IPS-NIHi7 (cell line): Measurements from ENCODE around the gene GPR137B.
A peak's percentile ranks its signal among the peaks of the same experiment; 100 is the strongest.
"Not testable (repeated sequence)": the region's sequence is repeated elsewhere in the genome, so short reads cannot be mapped to it uniquely, and the experiment has no call there.

Source experiments
- DNase-seq: peaks from one replicate; pipeline ENCODE4 v3.0.0; 2012; ENCODE audit warnings: mixed read lengths; ENCODE audit errors: extremely low spot score

Gene GPR137B

GRCh38 chr1:236159704-236160539, 17.6 kb downstream of the GPR137B start:
- no peak for DNase-seq

DNA sequence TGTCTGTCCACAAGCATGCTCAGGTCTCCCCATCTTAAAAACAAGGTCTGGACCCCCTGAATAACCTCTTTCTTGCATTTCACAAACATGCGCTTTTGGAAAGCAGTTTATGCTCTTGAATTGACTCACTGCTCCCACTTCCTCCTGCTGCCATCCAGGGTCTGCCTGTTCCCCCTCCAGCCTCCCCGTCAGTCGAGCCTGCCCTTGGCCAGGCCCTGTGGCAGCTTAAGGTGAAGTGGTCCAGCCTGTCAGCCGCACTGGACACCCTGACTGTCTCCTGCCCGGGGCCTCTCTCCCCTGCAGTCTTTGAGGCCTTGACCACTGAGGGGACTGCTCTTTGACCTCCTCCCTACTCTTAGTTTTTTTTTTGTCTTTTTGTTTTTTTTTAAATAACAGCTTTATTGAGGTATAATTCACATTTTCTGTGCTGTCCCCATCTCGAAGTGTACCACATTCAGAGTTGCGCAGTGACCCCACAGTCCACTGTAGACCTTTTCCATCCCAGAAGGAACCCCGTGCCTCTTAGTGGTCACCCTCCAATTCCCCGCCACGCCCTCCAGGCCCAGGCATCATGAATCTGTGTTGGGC, 18.3 kb downstream of the GPR137B start:
- no peak for DNase-seq

GRCh38 chr1:236161230-236161629, 18.9 kb downstream of the GPR137B start:
- DNase-seq, result no peak

DNA sequence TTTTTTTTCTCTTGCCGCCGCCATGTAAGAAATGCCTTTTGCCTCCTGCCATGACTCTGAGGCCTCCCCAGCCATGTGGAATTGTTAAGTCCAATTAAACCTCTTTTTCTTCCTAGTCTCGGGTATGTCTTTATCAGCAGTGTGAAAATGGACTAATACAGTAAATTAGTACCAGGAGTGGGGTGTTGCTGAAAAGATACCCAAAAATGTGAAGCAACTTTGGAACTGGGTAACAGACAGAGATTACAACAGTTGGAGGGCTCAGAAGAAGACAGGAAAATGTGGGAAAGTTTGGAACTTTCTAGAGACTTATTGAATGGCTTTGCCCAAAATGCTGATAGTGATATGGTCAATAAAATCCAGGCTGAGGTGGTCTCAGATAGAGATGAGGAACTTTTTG, 19.4 kb downstream of the GPR137B start:
- not testable (repeated sequence) for DNase-seq

DNA sequence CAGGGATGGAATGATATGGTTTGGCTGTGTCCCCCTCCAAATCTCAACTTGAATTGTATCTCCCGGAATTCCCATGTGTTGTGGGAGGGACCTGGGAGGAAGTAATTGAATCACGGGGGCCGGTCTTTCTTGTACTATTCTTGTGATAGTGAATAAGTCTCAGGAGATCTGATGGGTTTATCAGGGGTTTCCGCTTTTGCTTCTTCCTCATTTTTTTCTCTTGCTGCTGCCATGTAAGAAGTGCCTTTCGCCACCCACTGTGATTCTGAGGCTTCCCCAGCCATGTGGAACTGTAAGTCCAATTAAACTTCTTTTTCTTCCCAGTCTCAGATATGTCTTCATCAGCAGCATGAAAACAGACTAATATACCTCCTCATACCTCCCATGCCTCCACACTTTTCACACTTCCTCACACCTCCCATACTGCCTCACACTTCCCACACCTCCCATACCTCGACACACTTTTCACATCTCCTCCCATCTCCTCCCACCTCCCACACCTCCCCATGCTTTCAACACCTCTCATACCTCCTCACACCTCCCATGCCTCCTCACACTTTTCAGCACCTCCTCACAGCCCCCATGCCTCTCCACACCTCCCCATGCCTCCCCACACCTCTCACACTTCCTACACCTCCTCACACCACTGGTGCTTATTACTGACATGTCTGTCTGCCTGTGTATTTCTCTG, 21.3 kb downstream of the GPR137B start:
- DNase-seq, result no peak

GRCh38 chr1:236164273-236164672, 21.9 kb downstream of the GPR137B start:
- no peak for DNase-seq

DNA sequence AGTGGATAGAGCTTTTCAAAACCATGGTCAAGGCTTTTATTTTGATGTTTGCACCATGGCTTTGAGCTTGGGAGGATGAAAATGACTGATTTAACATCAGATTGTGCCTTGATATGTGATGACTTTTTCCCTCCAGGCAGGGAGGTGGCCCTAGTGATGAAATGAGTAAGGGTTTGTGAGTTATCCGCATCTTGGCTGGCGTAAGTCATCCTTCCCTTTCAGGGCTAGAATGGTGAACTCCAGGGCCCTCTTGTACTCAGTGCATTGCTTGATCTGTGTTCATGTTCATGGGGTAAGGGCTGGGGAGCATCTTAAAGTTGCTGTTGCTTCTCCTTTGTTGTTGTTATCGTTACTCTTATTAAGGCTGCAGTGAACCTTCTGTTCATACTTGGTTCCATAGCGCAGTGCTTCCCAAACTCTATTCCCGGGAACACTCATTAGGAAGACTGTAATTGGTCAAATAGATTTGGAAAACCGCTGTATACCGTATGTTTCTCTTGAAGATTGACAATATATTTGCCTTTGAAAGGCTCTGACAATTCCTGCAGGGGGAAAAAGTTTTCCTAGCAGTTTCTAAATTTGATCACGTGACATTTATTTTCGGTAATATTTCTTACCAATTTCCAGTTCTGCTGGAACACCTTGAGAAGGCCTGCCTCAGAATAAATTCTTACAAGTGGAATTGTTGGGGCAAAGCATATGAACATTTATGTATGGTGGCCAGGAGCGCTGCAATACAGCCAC, 23.1 kb downstream of the GPR137B start:
- no peak for DNase-seq

GRCh38 chr1:236166041-236166440, 23.7 kb downstream of the GPR137B start:
- DNase-seq, result no peak

GRCh38 chr1:236167154-236167553, 24.8 kb downstream of the GPR137B start:
- no peak for DNase-seq

- DNase-seq, result peak; percentile 3
Observed at GRCh38 chr1:236167578-236167977, 25.2 kb downstream of the GPR137B start.

GRCh38 chr1:236168716-236169429, 26.5 kb downstream of the GPR137B start:
- peak; percentile 57 for DNase-seq

DNA sequence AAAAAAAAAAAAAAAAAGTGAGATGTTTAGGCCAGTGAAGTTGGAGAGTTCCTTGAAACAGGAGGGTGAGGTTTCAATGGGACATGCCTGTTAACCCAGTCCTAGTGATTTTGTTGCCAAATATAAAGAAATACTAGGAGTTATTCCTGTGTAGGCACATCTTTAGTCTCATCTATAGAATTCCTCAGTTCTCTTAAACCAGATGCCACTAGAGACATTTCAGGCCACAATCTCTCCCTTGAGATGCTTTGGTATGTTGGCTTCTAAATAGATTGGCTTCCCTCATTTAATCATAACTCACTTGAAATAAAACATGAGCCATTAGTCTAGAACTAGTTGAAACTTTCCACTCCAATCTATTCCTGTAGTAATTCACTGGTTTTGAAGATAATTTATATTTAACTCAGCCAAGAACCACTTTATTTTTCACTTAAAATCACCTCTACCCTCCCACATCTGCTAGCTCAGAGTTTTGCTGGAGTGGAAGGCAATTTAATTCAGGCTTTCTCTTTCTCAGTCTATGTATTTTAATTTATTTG, 29.8 kb downstream of the GPR137B start:
- no peak for DNase-seq

DNA sequence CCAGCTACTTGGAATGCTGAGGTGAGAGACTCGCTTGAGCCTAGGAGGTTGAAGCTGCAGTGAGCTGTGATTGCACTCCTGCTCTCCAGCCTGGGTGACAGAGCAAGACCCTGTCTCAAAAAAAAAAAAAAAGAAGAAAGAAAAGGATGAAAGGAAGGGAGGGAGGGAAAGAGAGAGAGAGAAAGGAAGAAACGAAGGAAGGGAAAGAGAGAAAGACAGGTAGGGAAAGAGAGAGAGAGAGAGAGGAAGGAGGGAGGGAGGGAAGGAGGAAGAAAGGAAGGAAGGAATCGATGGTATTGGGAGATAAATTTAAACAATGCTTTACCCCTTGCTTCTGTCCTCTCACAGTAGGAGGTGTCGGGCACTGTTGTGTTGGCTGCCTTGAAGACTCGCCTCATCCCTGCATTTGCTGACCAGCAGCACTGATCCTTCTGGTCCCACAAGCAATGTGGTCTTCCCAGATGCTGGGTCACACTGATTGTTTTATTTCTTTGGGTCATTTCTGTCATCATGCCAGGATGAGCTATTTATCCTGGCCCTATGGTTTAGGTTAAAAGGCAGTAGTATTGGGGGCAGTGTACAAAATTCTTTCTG, 30.9 kb downstream of the GPR137B start:
- DNase-seq, result peak; percentile 59

GRCh38 chr1:236175642-236176336, 33.5 kb downstream of the GPR137B start:
- DNase-seq, result no peak

- DNase-seq, result no peak
Observed at GRCh38 chr1:236176337-236177336, 34.3 kb downstream of the GPR137B start.

GRCh38 chr1:236179634-236180033, 37.3 kb downstream of the GPR137B start:
- no peak for DNase-seq

GRCh38 chr1:236181059-236181458, 38.7 kb downstream of the GPR137B start:
- no peak for DNase-seq

- DNase-seq, result no peak
Observed at GRCh38 chr1:236185687-236186086, 43.3 kb downstream of the GPR137B start.

DNA sequence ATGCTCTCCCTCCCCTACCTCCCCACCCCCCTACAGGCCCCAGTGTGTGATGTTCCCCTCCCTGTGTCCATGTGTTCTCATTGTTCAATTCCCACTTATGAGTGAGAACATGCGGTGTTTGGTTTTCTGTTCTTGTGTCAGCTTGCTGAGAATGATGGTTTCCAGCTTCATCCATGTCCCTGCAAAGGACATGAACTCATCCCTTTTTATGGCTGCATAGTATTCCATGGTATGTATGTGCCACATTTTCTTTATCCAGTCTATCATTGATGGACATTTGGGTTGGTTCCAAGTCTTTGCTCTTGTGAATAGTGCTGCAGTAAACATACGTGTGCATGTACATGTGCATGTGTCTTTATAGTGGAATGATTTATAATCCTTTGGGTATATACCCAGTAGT, 44.1 kb downstream of the GPR137B start:
- DNase-seq, result not testable (repeated sequence)
